Uterus (tissue), 2 donors: ENCODE data around the gene CSE1L.

Source experiments
- POLR2A ChIP-seq, 2 donors: fragments of 450-650 bp; IDR thresholded peaks; one replicate each; pipeline ENCODE4 v1.6.1; 2016; ENCODE audit warnings: antibody characterized with exemption in 2 of 2, mild to moderate bottlenecking in 1 of 2, moderate library complexity in 1 of 2
- TF ChIP-seq, protein P1 (sequence below), 4 experiments: fragments of 200-600 bp in 2 of 4; fragments of 450-650 bp in 2 of 4; sonication (generic) in 2 of 4; IDR thresholded peaks; one replicate each; pipeline ENCODE4 v1.5.1; 2016 to 2019; ENCODE audit warnings: antibody characterized with exemption in 4 of 4, mild to moderate bottlenecking in 2 of 4, moderate library complexity in 1 of 4

DNA sequence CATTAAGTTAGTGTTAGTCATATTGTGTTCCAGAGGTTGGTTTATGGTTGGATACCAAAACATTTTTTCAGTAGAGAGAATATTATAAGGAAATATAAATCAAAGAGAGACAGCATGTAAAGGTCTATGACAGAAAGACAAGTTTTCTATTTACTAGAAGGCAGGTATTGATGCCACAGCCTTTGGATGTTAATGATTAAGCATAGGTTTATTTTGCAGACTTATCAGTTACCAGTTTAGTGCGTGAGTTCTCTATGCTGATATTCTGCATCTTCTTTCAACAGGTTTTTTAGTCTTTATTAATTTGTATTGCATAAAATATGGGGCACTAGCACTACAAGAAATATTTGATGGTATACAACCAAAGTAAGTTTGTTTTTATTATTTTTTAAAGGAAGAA is 45.6 kb downstream of the CSE1L start:
- TF ChIP-seq, protein P1, sequence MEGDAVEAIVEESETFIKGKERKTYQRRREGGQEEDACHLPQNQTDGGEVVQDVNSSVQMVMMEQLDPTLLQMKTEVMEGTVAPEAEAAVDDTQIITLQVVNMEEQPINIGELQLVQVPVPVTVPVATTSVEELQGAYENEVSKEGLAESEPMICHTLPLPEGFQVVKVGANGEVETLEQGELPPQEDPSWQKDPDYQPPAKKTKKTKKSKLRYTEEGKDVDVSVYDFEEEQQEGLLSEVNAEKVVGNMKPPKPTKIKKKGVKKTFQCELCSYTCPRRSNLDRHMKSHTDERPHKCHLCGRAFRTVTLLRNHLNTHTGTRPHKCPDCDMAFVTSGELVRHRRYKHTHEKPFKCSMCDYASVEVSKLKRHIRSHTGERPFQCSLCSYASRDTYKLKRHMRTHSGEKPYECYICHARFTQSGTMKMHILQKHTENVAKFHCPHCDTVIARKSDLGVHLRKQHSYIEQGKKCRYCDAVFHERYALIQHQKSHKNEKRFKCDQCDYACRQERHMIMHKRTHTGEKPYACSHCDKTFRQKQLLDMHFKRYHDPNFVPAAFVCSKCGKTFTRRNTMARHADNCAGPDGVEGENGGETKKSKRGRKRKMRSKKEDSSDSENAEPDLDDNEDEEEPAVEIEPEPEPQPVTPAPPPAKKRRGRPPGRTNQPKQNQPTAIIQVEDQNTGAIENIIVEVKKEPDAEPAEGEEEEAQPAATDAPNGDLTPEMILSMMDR (IDR thresholded peaks at IDR 0.05), result no peak
- no peak for TF ChIP-seq POLR2A (IDR thresholded peaks at IDR 0.05)
